Measurements from ENCODE around the gene ZNF296.
A peak's percentile ranks its signal among the peaks of the same experiment; 100 is the strongest.

Gene ZNF296

DNA sequence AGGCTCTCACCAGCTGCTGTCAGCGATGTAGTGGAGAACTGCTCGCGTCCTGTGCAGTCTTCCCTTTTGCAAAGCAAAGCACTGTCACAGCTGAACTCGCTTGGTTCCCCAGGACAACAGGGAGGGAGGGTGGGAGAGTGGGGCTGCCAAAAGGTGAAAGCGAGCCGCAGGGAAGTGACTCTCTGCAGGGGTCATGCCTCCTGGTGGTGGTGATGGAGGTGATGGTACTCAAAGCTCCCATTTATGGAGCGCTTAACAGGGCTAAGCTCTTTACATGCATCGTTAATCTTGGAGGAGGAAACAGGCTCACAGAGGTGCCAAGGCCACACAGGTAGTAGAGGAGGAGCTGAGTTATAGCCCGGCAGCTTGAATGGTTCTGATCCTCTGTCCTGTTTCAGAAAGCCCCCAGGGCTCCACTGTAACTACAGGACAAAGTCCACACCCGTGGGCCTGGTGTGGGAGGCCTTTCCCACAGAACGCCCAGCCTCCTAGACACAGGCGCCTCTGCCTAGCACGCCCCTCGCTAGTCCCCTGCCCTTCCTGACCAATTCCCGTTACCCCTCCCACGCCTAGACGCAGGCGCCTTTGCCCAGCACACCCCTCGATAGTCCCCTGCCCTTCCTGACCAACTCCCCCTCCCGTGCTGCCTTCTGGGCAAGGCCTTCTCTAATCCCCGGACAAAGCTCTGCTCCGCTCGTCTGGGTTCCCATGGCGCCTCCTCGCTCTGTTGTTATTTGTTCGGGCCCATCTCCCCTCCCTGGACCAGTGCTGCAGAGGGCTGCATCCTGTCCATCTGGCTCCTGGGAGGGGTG, 27.4 kb upstream of the ZNF296 start:
- no peak for DNase-seq (ENCODE audit: low read depth in 1 of 2, low spot score in 1 of 2)

DNA sequence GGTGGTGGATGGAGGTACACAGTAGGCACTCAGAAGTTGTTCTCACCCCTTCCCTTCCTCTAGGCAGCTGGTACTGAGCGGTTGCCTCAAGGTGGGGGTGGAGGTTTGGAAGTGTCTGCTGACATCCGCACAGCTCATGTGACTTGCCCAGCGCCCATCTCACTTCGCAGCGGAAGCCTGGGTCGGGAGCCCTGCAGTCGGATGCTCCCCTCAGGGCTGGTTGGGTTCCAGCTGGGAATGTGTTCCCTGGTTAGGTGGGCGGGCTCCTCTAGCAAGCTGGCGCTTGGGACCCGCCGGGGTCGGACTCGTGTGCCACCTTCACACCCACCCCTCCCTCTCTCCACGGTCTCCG, 26.9 kb upstream of the ZNF296 start:
- DNase-seq (ENCODE audit: low read depth in 1 of 2, low spot score in 1 of 2), result peak in 1 of 2 donors; percentile 16

DNA sequence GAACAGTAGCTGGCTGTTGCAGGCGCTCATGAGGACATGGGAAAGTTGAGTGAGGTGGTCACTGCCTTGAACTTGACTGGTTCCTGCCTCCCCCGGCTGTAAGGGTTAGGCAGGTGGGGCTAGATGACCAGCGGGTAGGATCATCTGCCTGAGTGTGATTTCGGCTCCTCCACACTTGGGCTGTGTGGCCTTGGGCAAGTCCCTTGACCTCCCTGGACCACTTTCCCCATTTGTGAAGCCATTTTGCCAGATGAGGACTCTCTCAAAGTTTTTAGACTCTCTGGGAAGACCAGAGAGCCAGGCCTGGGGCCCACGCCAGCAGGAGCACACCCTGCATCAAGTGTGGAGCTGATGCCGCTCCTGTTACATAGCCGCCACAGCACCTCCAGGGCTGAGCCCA, 26.2 kb upstream of the ZNF296 start:
- no peak for DNase-seq (ENCODE audit: low read depth in 1 of 2, low spot score in 1 of 2)

DNA sequence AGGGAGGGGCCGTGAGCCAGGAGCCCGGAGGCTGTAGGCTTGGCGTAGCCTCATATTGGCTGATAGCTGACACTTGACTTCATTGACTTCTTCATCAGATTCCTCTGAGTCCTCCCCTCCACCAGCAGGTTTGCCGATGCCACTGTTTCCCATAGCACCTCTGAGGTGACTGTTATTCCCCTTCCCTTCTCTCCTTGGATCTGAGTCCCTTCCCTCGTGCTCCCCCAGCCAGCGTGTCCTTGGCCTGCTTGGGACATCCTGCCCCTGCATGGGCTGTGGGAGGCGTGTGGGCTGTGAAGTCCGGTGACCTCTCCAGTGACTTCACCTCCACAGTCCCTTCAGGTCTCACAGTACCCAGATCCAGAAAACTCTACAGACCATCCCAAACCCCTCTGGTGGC, 25.5 kb upstream of the ZNF296 start:
- no peak for DNase-seq (ENCODE audit: low read depth in 1 of 2, low spot score in 1 of 2)

DNA sequence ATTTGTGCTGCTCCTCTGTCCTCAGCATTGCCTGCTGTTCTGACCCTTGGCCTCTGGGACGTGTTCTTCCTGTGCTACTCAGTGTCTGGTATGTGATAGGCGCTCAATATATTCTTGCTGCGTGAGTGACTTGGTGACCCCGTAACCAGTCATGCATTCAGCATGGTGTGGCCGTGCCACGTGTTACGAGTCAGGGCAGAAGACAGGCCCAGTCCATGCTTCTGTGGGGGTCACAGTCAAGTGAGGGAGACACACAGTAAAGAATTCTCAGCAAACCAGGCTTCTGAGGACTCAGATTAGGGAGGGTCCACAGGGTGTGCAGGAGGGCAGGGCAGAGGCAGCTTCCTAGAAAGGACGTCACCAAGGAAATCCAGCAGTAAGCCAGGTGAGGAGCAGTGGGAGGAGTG, 24.6 kb upstream of the ZNF296 start:
- no peak for DNase-seq (ENCODE audit: low read depth in 1 of 2, low spot score in 1 of 2)

DNA sequence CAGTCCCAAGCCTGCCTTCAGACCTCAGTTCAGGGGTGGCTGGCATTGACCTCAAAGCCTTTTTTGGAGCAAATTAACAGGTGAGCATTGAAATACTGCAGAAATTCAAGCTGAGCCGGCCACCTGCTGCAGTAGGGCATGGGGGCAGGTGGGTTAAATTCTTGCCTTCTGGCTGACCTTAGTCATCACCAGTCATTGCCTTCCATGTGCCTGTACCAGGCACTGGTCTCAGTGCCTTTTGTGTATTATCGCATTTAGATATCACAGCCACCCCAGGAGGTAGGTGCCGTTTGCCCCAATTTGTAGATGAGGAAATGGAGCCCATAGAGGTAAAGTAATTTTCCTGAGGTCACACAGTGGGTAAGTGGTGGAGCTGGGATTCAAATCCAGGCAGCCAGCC, 23.9 kb upstream of the ZNF296 start:
- no peak for DNase-seq (ENCODE audit: low read depth in 1 of 2, low spot score in 1 of 2)

DNA sequence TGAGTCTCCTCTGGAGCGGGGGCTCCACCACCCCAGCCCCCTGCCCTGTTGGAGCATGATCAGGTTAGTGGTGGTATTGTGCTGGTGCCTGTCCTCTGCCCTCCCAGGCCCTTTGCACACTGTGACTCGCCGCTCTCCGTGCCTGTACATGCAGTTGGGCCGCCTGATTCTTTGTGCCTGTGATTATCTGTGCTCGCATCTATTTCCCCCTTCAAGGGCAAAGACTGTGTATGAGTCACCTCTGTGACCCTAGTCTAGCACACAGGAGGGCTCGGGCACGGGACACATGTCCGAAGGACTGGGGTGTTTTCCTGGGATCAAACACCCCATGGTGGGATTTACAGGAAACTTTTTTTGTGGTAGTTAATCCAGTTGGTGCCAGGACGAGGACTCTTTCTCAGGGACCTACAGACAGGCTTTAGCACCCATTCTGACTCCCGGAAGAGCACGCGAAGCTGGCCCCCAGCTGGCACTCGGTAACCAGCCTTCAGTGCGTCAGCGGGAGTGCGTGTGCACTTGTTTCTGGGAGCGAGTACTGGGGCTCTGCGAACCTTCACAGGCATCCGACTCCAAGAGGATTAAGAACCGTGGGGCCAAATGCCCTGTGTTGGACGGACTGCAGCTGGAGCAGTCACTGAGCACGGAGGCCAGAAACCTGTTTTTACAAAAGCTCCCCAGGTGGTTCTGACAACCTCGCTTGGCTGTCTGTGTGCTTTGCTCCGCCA, 23.4 kb upstream of the ZNF296 start:
- DNase-seq (ENCODE audit: low read depth in 1 of 2, low spot score in 1 of 2), result no peak

DNA sequence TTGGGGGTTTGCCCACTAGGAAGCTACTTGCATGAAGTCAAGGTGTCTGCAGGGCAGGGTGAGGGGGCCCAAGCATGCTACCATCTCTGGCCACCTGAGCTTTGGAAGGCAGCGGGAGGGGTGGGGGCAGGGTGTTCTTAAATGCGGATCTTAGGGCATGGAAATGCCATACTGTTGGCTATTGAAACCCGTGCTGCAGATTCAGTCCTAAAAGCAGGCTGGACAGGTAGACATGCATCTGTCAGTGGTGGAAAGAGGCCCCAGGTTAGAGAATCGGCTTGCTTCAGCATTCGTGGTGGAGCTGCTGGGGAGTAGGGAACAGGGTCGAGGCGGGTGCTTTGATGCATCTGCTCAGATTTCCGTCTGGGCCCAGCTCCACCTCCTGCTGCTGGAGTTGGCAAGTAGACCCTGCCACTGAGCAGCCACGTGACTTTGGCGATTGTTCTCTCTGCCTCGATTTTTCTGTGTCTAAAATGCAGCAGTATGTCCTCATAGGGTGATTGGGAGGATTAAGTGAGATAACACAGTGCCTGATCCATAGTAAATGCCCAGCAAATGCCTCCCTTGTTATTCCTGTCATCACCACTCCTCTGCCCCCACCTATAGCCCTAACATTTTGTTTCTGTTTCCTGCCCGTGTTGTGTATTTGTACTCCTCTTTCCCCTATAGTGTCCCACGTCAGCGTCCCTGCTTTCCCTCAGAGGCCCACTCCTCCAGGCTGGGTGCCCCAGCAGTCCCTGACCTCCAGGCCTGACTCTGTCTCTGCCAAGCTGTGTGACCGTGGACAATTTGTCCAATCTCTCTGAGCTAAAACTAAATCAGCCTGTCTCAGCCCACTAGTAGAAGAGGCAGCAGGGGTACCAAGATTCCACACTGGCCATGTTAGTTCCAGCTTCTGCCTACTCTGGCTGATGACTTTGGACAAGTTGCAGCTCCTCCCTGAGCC, 22.5 kb upstream of the ZNF296 start:
- DNase-seq (ENCODE audit: low read depth in 1 of 2, low spot score in 1 of 2), result no peak

DNA sequence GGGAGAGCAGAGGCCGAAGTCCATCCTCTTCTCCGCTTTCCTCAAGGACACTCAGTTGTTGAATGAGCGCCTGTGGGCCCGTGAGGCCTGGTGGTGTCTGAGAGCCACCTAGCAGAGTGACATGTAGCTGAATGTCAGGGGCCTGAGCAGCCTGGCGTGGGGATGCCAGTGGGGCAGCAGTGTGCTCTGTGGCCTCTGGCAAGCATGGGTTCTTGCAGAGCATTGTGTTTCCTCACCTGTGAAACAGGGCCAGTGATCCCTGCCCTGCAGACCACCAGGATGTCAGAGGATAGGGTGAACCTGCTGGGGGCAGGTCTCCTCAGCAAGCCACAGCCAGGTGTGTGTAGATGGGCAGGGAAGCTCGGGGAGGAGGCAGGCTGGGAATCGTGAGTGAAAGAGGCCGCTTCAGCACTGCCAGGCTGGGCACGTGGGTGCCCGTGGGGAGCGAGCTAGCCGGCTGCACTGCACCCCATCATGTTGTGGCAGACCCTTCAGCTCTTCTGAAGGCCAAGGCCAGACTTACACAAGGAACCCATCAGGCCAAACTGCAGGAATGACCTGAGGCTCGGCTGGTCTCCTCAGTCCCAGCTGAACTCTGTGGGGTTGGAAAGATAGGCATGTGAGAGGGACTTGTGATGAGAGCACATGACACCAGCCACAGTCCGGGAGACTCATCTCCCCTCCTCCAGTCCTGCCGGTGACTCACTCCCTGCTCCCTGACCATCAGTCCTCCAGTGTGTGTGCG, 21.7 kb upstream of the ZNF296 start:
- no peak for DNase-seq (ENCODE audit: low read depth in 1 of 2, low spot score in 1 of 2)

DNA sequence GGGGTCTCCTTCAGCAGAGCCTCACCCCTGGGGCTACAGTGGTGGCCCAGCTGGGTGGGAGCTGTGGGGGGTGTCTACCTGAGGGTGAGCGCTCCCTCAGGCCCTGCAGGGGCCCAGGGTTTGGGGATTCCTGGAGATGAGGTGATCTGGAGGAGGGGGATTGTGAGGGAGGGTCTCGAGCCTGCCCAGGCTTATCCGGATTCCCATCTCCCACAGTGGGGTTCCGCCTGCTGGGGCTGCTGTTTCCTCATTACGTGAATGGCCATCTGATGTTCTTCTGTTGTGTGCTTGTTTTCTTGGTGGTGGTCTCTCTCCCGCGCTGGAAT, 21.1 kb upstream of the ZNF296 start:
- DNase-seq (ENCODE audit: low read depth in 1 of 2, low spot score in 1 of 2), result no peak

DNA sequence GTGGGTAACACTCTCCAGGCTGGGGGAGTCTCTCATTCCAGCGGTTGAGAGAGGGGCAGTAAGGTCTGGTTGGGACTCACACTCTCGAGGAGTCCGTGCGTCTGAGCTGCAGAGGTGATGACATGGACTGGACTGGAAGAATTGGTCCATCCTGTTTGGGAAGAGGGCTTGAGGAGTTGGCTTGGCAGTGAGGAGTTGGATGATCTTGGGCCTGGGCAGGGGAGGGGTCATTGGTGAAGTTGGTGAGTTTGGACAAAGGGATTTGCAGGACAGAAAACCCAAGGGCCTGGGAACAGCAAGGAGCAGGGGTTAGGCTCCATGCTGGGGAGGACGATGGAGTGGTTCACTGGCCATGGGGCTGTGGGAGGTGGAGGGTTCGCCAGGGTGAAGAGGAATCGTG, 20.4 kb upstream of the ZNF296 start:
- no peak for DNase-seq (ENCODE audit: low read depth in 1 of 2, low spot score in 1 of 2)

DNA sequence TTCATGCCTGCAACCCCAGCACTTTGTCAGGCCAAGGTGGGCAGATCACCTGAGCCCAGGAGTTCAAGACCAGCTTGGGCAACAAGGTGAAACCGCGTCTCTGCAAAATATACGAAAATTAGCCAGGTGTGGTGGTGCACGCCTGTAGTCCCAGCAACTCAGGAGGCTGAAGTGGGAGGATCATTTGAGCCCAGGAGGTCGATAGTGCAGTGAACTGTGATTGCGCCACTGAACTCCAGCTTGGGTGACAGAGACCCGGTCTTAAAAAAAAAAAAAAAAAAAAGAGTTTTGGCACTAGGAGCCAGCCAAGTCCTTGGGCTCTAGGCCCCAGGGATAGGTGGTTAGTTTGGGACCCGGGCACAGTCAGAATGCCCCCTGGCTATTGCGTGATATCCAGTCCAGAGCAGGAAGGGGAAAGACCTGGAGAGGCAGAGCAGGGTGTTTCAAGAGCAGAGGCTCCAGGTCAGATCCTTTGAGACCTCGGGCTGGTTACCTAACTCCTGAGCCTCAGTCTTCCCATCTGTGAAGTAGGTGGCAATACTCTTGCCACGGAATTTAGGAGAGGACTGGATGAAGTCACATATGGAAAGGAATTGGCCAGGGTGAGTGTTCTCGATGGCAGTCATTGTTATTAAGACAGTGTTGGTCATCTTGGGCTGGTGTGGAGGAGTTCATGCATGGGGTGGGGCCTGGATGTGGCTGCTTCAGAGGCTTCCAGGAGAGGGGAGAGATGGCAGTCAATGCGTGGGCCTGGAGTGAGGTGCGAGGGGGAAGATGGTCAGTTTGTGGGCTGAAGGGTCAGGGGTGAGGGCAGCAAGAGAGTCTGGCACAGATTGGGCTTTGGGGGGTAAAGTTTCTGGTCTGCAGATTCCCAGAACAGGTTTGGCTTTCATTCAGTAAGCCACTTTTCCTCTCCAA, 19.5 kb upstream of the ZNF296 start:
- DNase-seq (ENCODE audit: low read depth in 1 of 2, low spot score in 1 of 2), result no peak

DNA sequence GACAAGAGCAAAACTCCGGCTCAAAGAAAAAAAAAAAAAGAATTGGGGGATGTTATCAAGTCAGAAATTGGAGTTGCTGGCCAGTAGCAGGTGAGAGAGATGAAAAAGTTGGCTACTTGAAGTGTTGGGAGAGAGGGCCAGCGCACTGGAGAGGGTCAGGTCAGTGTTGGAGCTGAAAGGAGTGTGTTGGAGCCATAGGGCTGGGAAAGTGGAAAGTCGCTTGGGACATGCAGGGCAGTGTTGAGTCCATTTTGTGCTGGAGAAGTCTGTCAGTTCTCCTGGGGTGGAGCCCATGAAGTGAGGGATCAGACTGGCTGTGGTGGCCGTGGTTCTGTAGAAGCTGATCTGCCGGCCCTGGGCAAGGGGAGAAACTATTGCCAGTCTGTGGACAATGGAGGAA, 18.4 kb upstream of the ZNF296 start:
- DNase-seq (ENCODE audit: low read depth in 1 of 2, low spot score in 1 of 2), result no peak

DNA sequence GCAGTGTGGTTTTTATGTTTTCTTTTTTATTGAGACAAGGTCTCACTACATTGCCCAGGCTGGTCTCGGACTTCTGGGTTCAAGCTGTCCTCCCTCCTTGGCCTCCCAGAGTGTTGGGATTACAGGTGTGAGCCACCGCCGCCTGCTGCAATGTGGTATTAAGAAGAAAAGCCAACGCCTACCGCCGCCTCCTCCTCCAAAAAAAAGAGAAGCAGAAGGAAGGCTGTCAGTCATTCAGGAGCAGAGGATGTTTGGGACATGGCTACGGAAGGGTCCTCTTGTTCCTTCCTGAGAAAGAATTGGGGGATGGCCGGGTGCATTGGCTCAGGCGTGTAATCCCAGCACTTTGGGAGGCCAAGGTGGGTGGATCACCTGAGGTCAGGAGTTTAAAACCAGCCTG, 17.9 kb upstream of the ZNF296 start:
- DNase-seq (ENCODE audit: low read depth in 1 of 2, low spot score in 1 of 2), result no peak

DNA sequence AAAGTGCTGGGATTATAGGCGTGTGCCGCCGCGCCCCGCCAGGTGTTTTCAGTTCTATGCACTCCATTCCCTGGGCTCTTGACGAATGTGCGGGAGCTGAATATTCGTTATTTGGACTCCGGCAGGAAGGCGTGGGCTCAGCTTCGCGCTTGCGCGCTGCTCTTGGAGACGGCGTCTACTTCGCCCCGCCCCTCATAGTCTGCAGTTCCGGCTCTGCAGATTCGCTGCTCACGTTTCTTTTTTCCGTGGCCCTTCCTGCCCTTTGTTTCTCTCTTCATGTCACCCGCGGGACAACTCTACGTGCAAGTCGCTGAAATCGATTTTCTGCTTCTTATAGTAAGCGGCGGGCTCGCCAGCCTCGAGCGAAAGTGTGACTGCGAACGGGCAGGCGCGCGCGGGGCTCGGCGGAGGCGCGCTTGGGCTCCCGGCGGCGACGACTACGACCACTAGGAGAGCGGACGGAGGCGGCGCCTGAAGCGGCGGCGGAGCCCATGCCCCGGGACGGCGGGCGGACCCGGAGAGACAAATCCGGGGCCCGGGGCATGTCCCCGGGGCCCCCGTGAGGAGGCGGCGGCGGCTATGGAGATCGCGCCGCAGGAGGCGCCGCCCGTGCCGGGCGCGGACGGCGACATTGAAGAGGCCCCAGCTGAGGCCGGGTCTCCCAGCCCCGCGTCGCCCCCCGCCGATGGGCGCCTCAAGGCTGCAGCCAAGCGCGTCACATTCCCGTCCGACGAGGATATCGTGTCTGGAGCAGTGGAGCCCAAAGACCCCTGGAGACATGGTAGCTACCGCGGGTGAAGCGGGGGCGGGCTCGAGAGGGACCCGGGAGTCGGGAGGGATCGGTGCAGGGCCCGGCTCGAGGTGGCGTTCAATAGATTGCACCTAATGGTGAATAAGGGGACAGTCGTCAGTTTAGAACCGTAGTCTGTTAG, 16.7 kb upstream of the ZNF296 start, which contains the start of gene PPP1R37:
Gene PPP1R37, plus strand, starts transcription at position 433 of the 932 bp plus-strand sequence. Its CDS starts 147 bp downstream, at position 580.
- DNase-seq (ENCODE audit: low read depth in 1 of 2, low spot score in 1 of 2), result peak; percentile 80

DNA sequence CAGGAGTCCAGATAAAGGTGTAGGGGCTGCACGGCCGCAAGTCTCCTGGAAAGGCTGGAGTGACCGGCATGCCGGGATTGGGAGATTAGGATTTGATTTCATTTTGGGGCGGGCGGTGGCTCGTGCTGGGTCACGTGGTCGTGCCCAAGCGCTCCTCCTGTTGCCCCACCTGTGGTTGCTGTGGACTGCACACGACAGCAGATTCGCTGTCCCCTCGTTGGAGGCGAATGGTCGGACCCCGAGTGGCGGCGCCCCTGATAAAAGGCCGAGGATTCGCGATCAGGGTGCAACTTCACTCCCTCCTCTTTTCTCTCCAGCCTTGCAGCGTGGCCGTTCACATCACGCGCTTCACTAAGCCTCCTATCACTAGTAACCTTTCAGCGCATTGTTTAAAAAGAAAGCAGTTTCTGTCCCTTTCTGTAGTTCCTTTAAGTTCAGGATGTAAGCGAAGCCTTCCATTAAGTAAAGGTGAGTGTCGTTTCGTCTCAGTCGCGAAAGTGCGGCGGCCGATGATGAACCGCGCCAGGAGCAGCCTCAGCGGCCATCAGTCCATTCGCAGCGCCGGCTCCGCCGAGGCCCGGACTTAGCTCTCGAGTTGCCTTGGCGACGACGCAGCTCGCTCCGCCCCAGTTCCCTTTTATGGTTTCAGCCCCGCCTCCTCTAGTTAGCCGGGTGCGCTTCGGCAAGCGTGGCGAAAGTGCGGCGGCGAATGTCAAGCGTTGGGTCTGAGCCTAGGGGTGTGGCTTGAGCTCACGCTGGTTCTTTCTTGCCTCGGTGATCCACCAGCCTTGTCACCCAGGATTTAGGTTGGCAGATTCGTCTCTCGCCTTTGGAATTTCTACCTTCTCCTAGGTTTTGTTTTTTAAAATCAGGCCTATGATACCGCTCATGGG, 15.0 kb upstream of the ZNF296 start:
- peak; percentile 87 to 97 for DNase-seq (ENCODE audit: low read depth in 1 of 2, low spot score in 1 of 2)

DNA sequence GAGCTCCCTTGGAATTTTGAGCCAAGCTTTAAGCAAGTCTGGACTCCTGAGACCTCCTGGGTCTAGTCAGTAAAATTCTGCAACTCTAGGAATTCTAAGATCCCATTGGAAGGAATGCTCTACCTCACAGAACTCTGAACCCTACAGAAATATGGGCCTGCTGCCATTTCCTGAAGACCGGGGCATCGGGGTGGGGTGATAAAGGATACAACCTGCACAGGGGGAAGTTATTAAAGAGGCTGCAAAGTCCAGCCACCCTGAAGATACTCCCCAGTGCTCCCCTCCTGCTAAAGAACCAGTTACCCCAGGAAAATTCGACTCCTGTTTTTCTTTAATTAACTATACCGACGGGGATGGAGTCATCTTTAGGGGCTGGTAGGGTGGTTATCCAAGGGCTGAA, 14.3 kb upstream of the ZNF296 start:
- no peak for DNase-seq (ENCODE audit: low read depth in 1 of 2, low spot score in 1 of 2)

DNA sequence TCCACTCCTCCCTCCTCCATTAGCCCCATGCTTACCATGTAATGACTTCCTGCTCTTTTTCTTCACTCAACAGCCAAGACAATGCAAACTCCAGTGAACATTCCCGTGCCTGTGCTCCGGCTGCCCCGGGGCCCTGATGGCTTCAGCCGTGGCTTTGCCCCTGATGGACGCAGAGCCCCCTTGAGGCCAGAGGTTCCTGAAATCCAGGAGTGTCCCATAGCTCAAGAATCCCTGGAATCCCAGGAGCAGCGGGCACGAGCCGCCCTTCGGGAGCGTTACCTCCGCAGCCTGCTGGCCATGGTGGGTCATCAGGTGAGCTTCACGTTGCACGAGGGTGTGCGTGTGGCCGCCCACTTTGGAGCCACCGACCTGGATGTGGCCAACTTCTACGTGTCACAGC, 13.8 kb upstream of the ZNF296 start:
- DNase-seq (ENCODE audit: low read depth in 1 of 2, low spot score in 1 of 2), result no peak
